Measurements from ENCODE around the gene EIF3K. TPM values are rescaled to one million over a fixed set of nuclear protein-coding genes. Genes with fewer than 3 reads are reported as not detected.

Gene EIF3K
- total and polyA plus RNA-seq, 2 of the 8 experiments (the other 6 are each of a cell fraction or from before 2014, with no cell fraction given): 329 to 937 TPM

GRCh38 chr19:38685666-38686529 lies 66.9 kb downstream of the EIF3K start:
- Histone ChIP-seq H3K27ac (ENCODE audit: low read depth, low read length) (peak overlapping the region; percentile 95), H3K4me1 (replicated peaks in 1 of 4; ENCODE audit: control insufficient read depth in 3 of 4, insufficient read depth in 4 of 4, low read length in 3 of 4) (peaks cover 28 to 46% (median 41%) of the 10 kb centered on the region in 4 experiments), H3K14ac (ENCODE audit: insufficient read length) (peak overlapping the region; percentile 69), H2AFZ (ENCODE audit: low read length) (no peak overlapping the region), H2BK12ac (ENCODE audit: low read depth, low read length) (peak overlapping the region; percentile 86; the same call in 1 of the 2 replicates), H3K9ac (replicated peaks in 1 of 4; ENCODE audit: extremely low read depth in 1 of 4, low read depth in 3 of 4, low read length in 3 of 4) (peak overlapping the region in 3 of 4 experiments; percentile 56 to 61 (median 60); a peak in 6 of 7 replicates), H2BK5ac (ENCODE audit: low read depth, low read length) (peak overlapping the region; percentile 90), H3K9me3 (ENCODE audit: insufficient read depth in 2 of 2, low read depth in 1 of 2, low read length in 1 of 2) (no peaks in the 10 kb centered on the region), H3K4me2 (ENCODE audit: insufficient read depth in 1 of 2, low read depth in 2 of 2, low read length in 2 of 2) (peak overlapping the region; percentile 54 to 55), H2BK15ac (ENCODE audit: low read length) (0 out of 2 replicates have a peak overlapping the region, but pooled peaks have one; percentile 97), H4K20me1 (replicated peaks in 1 of 2; ENCODE audit: control insufficient read depth in 1 of 2, insufficient read depth in 2 of 2, low read length in 2 of 2) (peaks cover 0 to 4% of the 10 kb centered on the region in 2 experiments), H2AK5ac (ENCODE audit: low read depth, low read length) (peak overlapping the region; percentile 29), H3K27me3 (replicated peaks in 1 of 4; ENCODE audit: control insufficient read depth in 3 of 4, extremely low read depth in 1 of 4, insufficient read depth in 3 of 4, low read length in 3 of 4) (no peaks in the 10 kb centered on the region), H3K4me3 (ENCODE audit: extremely low read depth in 1 of 4, insufficient read depth in 2 of 4, low read depth in 3 of 4, low read length in 4 of 4) (peak overlapping the region in 3 of 4 experiments; percentile 17 to 36 (median 24); a peak in 3 of 8 replicates), H4K5ac (ENCODE audit: insufficient read length, low read depth, low read length) (peak overlapping the region; percentile 82), H4K91ac (replicated peaks; ENCODE audit: insufficient read length, low read length) (peak overlapping the region; percentile 98), H3K4ac (replicated peaks; ENCODE audit: insufficient read length, low read depth, low read length) (peak overlapping the region; percentile 91), H3K56ac (replicated peaks; ENCODE audit: insufficient read length, low read depth, low read length) (peak overlapping the region; percentile 21), H3K23me2 (ENCODE audit: low read depth, low read length) (peaks cover 1% of the 10 kb centered on the region; the same call in 1 of the 2 replicates), H3K18ac (ENCODE audit: extremely low read depth, low read length) (peak overlapping the region; percentile 93), H3K36me3 (ENCODE audit: control insufficient read depth in 2 of 4, insufficient read depth in 4 of 4, low read length in 3 of 4) (no peaks in the 10 kb centered on the region), H3K23ac (ENCODE audit: insufficient read length) (no peak overlapping the region), H4K8ac (ENCODE audit: extremely low read depth, insufficient read depth, low read length) (peak overlapping the region; percentile 51; the same call in 1 of the 2 replicates), H2BK120ac (replicated peaks; ENCODE audit: low read depth, low read length) (peak overlapping the region; percentile 67), H3K79me1 (ENCODE audit: low read depth, low read length) (peaks cover 12% of the 10 kb centered on the region), H2BK20ac (ENCODE audit: low read length) (peak overlapping the region; percentile 77; the same call in 1 of the 2 replicates), H3K79me2 (ENCODE audit: control insufficient read depth in 1 of 2, insufficient read depth in 2 of 2, low read length in 2 of 2) (peaks cover 10 to 91% of the 10 kb centered on the region in 2 experiments)
- DNase-seq (ENCODE audit: low read depth in 1 of 2, low spot score in 2 of 2) (peak in 1 of 2 experiments; percentile 63), FAIRE-seq (no peak)
- POLR2A ChIA-PET (ENCODE audit: partially characterized antibody): interaction anchor here (0.6 to 23.4 kb wide), 14 partner anchors 7 to 195 kb away, joined by 3 to 495 read pairs (median 4); partner anchors contain the start of gene ACTN4
- 31% methylated on average over 10 of the region's 10 CpGs; no CpG with 5 or more reads in 1 of the 2 experiments for WGBS, 2 experiments (ENCODE audit: extremely low coverage in 1 of 2, insufficient coverage in 1 of 2, insufficient read length in 1 of 2, insufficient replicate concordance in 2 of 2, low coverage in 1 of 2, low lambda C conversion rate in 2 of 2, missing lambda C conversion rate in 1 of 2)
- CTCF ChIA-PET (ENCODE audit: partially characterized antibody): interaction anchor here (0.8 to 2.7 kb wide), 12 partner anchors 7 to 51 kb away, joined by 3 to 29 read pairs (median 4); no protein-coding TSS in a partner anchor
- TF ChIP-seq SP1 (IDR thresholded peaks at IDR 0.05; ENCODE audit: low read depth, low read length) (0 out of 2 replicates have a peak, but pooled peaks have one; percentile 24), RNF2 (IDR thresholded peaks at IDR 0.05; ENCODE audit: borderline replicate concordance, low read depth, low read length, missing control alignments, poor library complexity, severe bottlenecking) (no peak), SP4 (IDR thresholded peaks at IDR 0.05; ENCODE audit: low read length) (no peak), TAF7 (optimal IDR thresholded peaks at IDR 0.05; ENCODE audit: borderline replicate concordance, low read depth, low read length) (peak; percentile 5), KDM4A (IDR thresholded peaks at IDR 0.05; ENCODE audit: low read depth, low read length, severe bottlenecking) (no peak), CTCF (IDR thresholded peaks at IDR 0.05; ENCODE audit: control extremely low read depth in 1 of 3, insufficient read depth in 1 of 3, low read depth in 1 of 3, low read length in 3 of 3) (peak in 2 of 3 experiments; percentile 46 to 70; a peak in 3 of 4 replicates), POLR2A (IDR thresholded peaks at IDR 0.05; ENCODE audit: control extremely low read depth in 1 of 2, low read depth in 2 of 2, low read length in 2 of 2) (peak in 1 of 2 experiments; percentile 71; a peak in 2 of 3 replicates)

Measured in H1 (cell line).